ENCODE data around the gene PLIN1.

Gene PLIN1

GRCh38 chr15:89685995-89686394, 6.8 kb upstream of the PLIN1 start:
- 100% methylated on average over 1 of the region's 2 CpGs for WGBS (ENCODE audit: insufficient coverage)
- no peak for DNase-seq
- no peaks in the 10 kb centered on the region for H3K27me3 ChIP-seq (replicated peaks in 2 of 5; ENCODE audit: control insufficient read depth in 4 of 5, insufficient read depth in 5 of 5, low read length in 4 of 5)
- H3K36me3 ChIP-seq (ENCODE audit: control insufficient read depth in 4 of 4, insufficient read depth in 4 of 4, low read length in 3 of 4): peaks cover 2 to 16% (median 7%) of the 10 kb centered on the region in 4 experiments
- no peaks in the 10 kb centered on the region for H3K9me3 ChIP-seq (ENCODE audit: control extremely low read depth in 1 of 5, control insufficient read depth in 4 of 5, insufficient read depth in 2 of 5, low read depth in 1 of 5, low read length in 4 of 5)
- ChIA-PET POLR2A (no interaction called here), CTCF (no interaction called here)
- H3K4me3 ChIP-seq (ENCODE audit: control insufficient read depth in 1 of 7, extremely low read depth in 1 of 7, insufficient read depth in 4 of 7, low read depth in 2 of 7, low read length in 6 of 7): no peak overlapping the region
- no peak overlapping the region for H3K27ac ChIP-seq (ENCODE audit: insufficient read depth in 1 of 2, low read depth in 1 of 2, low read length in 2 of 2, poor library complexity in 1 of 2, severe bottlenecking in 2 of 2)
- peaks cover 0 to 15% (median 6%) of the 10 kb centered on the region in 4 experiments for H3K4me1 ChIP-seq (ENCODE audit: control extremely low read depth in 1 of 4, control insufficient read depth in 4 of 4, insufficient read depth in 4 of 4, low read length in 3 of 4)

DNA sequence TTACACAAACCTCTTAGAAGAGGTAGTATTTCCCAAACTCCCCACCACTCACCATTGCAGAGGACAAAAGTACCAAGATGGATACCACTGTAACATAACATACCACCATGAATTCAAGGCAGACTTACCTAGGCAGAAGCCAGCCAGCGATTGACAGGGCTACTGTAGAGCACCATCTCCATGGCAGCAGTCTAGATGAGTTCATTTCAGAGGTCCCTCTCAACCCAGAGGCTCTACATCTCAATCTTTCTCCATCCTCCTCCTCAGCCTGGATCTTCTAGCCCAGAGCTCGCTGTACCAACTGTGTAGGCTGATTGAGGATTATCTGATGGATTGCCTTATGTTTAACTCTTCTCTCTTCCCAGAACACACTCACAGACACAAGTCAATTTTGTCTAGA, 2.0 kb upstream of the PLIN1 start:
- ChIA-PET CTCF (no interaction called here), POLR2A (no interaction called here)
- Histone ChIP-seq H3K4me3 (ENCODE audit: control insufficient read depth in 1 of 7, extremely low read depth in 1 of 7, insufficient read depth in 4 of 7, low read depth in 2 of 7, low read length in 6 of 7) (no peak overlapping the region), H3K27ac (ENCODE audit: insufficient read depth in 1 of 2, low read depth in 1 of 2, low read length in 2 of 2, poor library complexity in 1 of 2, severe bottlenecking in 2 of 2) (no peak overlapping the region), H3K36me3 (ENCODE audit: control insufficient read depth in 4 of 4, insufficient read depth in 4 of 4, low read length in 3 of 4) (peaks cover 2 to 16% (median 7%) of the 10 kb centered on the region in 4 experiments), H3K27me3 (replicated peaks in 2 of 5; ENCODE audit: control insufficient read depth in 4 of 5, insufficient read depth in 5 of 5, low read length in 4 of 5) (peaks cover 0 to 3% (median 0%) of the 10 kb centered on the region in 5 experiments), H3K9me3 (ENCODE audit: control extremely low read depth in 1 of 5, control insufficient read depth in 4 of 5, insufficient read depth in 2 of 5, low read depth in 1 of 5, low read length in 4 of 5) (no peaks in the 10 kb centered on the region), H3K4me1 (ENCODE audit: control extremely low read depth in 1 of 4, control insufficient read depth in 4 of 4, insufficient read depth in 4 of 4, low read length in 3 of 4) (no peaks in the 10 kb centered on the region)
- DNase-seq: no peak
- WGBS (ENCODE audit: insufficient coverage): 89% methylated on average over 1 of the region's 2 CpGs

GRCh38 chr15:89680282-89680873, 1.2 kb upstream of the PLIN1 start:
- POLR2A ChIA-PET: no interaction called here
- no peak for DNase-seq
- Histone ChIP-seq H3K4me3 (ENCODE audit: control insufficient read depth in 1 of 7, extremely low read depth in 1 of 7, insufficient read depth in 4 of 7, low read depth in 2 of 7, low read length in 6 of 7) (no peak overlapping the region), H3K36me3 (ENCODE audit: control insufficient read depth in 4 of 4, insufficient read depth in 4 of 4, low read length in 3 of 4) (peaks cover 2 to 16% (median 7%) of the 10 kb centered on the region in 4 experiments), H3K4me1 (ENCODE audit: control extremely low read depth in 1 of 4, control insufficient read depth in 4 of 4, insufficient read depth in 4 of 4, low read length in 3 of 4) (no peaks in the 10 kb centered on the region), H3K27ac (ENCODE audit: insufficient read depth in 1 of 2, low read depth in 1 of 2, low read length in 2 of 2, poor library complexity in 1 of 2, severe bottlenecking in 2 of 2) (no peak overlapping the region), H3K27me3 (replicated peaks in 2 of 5; ENCODE audit: control insufficient read depth in 4 of 5, insufficient read depth in 5 of 5, low read length in 4 of 5) (peaks cover 0 to 3% (median 0%) of the 10 kb centered on the region in 5 experiments), H3K9me3 (ENCODE audit: control extremely low read depth in 1 of 5, control insufficient read depth in 4 of 5, insufficient read depth in 2 of 5, low read depth in 1 of 5, low read length in 4 of 5) (no peaks in the 10 kb centered on the region)
- CTCF ChIA-PET: no interaction called here
- WGBS (ENCODE audit: insufficient coverage): 90% methylated on average over 3 of the region's 5 CpGs

DNA sequence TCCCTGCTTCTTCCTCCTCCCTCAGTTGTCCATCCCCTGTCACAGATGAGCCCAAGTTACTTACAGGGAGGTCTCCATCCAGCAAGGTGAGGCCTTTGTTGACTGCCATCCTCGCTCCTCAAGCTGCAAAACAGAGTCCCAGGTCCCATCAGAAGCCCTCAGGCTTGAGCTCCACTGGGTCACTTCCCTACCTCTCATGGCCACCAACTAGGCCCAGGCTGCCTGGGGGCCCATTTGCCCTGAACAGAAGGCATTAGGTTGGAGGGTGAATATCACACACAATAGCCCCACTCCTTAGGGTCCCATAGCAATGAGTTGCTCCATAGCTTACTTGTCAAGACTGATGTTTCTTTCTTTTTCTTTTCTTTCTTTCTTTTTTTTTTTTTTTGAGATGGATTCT, 1.8 kb downstream of the PLIN1 start:
- no peak overlapping the region for H3K4me3 ChIP-seq (ENCODE audit: control insufficient read depth in 1 of 7, extremely low read depth in 1 of 7, insufficient read depth in 4 of 7, low read depth in 2 of 7, low read length in 6 of 7)
- peaks cover 0 to 3% (median 0%) of the 10 kb centered on the region in 5 experiments for H3K27me3 ChIP-seq (replicated peaks in 2 of 5; ENCODE audit: control insufficient read depth in 4 of 5, insufficient read depth in 5 of 5, low read length in 4 of 5)
- no peak for DNase-seq
- WGBS (ENCODE audit: insufficient coverage): no CpG with 5 or more reads among the region's 1 CpG
- H3K4me1 ChIP-seq (ENCODE audit: control extremely low read depth in 1 of 4, control insufficient read depth in 4 of 4, insufficient read depth in 4 of 4, low read length in 3 of 4): no peaks in the 10 kb centered on the region
- H3K36me3 ChIP-seq (ENCODE audit: control insufficient read depth in 4 of 4, insufficient read depth in 4 of 4, low read length in 3 of 4): no peaks in the 10 kb centered on the region
- no peak overlapping the region for H3K27ac ChIP-seq (ENCODE audit: insufficient read depth in 1 of 2, low read depth in 1 of 2, low read length in 2 of 2, poor library complexity in 1 of 2, severe bottlenecking in 2 of 2)
- ChIA-PET POLR2A (no interaction called here), CTCF (no interaction called here)
- H3K9me3 ChIP-seq (ENCODE audit: control extremely low read depth in 1 of 5, control insufficient read depth in 4 of 5, insufficient read depth in 2 of 5, low read depth in 1 of 5, low read length in 4 of 5): no peaks in the 10 kb centered on the region

- no CpG with 5 or more reads among the region's 6 CpGs for WGBS (ENCODE audit: insufficient coverage)
- POLR2A ChIA-PET: no interaction called here
These were observed 3.6 kb downstream of the PLIN1 start for GRCh38 chr15:89675606-89676005.

DNA sequence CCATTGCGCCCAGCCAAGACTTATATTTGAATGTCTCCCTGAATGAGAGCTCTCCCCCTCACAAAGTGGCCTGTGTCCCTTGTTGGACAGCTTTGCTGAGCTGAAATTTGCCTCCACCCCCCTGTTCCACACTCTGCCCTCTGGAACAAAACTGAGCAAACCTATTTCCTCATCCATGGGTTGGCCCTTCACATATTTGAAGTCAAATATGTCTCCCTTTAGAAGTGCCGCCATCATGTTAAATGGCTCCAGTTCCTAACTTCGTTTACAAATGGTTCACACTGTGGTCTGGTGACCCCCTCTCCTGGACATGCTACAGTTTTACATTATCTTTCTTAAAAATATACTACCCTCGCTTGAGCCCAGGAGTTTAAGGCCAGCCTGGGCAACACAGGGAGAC, 4.6 kb downstream of the PLIN1 start:
- Histone ChIP-seq H3K9me3 (ENCODE audit: control extremely low read depth in 1 of 5, control insufficient read depth in 4 of 5, insufficient read depth in 2 of 5, low read depth in 1 of 5, low read length in 4 of 5) (no peaks in the 10 kb centered on the region), H3K27ac (ENCODE audit: insufficient read depth in 1 of 2, low read depth in 1 of 2, low read length in 2 of 2, poor library complexity in 1 of 2, severe bottlenecking in 2 of 2) (no peak overlapping the region), H3K4me3 (ENCODE audit: control insufficient read depth in 1 of 7, extremely low read depth in 1 of 7, insufficient read depth in 4 of 7, low read depth in 2 of 7, low read length in 6 of 7) (no peak overlapping the region), H3K36me3 (ENCODE audit: control insufficient read depth in 4 of 4, insufficient read depth in 4 of 4, low read length in 3 of 4) (no peaks in the 10 kb centered on the region), H3K27me3 (replicated peaks in 2 of 5; ENCODE audit: control insufficient read depth in 4 of 5, insufficient read depth in 5 of 5, low read length in 4 of 5) (no peaks in the 10 kb centered on the region), H3K4me1 (ENCODE audit: control extremely low read depth in 1 of 4, control insufficient read depth in 4 of 4, insufficient read depth in 4 of 4, low read length in 3 of 4) (no peaks in the 10 kb centered on the region)
- DNase-seq: peak in 2 of 3 donors; percentile 37 to 41
- ChIA-PET CTCF (interaction anchor here (2.6 to 6.8 kb wide), 2 partner anchors 10 to 15 kb away, joined by 13 to 46 read pairs; no protein-coding TSS in a partner anchor), POLR2A (no interaction called here)
- WGBS (ENCODE audit: insufficient coverage): 72% methylated on average over 3 of the region's 4 CpGs

More at GRCh38 chr15:89675606-89676005, 3.6 kb downstream of the PLIN1 start:
- no peak overlapping the region for H3K27ac ChIP-seq (ENCODE audit: insufficient read depth in 1 of 2, low read depth in 1 of 2, low read length in 2 of 2, poor library complexity in 1 of 2, severe bottlenecking in 2 of 2)
- H3K4me3 ChIP-seq (ENCODE audit: control insufficient read depth in 1 of 7, extremely low read depth in 1 of 7, insufficient read depth in 4 of 7, low read depth in 2 of 7, low read length in 6 of 7): no peak overlapping the region
- no peaks in the 10 kb centered on the region for H3K36me3 ChIP-seq (ENCODE audit: control insufficient read depth in 4 of 4, insufficient read depth in 4 of 4, low read length in 3 of 4)
- no peak for DNase-seq
- CTCF ChIA-PET: interaction anchor here (6.8 kb wide), 1 partner anchor 16 kb away, joined by 46 read pairs; no protein-coding TSS in a partner anchor
- peaks cover 0 to under 1% (median 0%) of the 10 kb centered on the region in 5 experiments for H3K27me3 ChIP-seq (replicated peaks in 2 of 5; ENCODE audit: control insufficient read depth in 4 of 5, insufficient read depth in 5 of 5, low read length in 4 of 5)
- no peaks in the 10 kb centered on the region for H3K9me3 ChIP-seq (ENCODE audit: control extremely low read depth in 1 of 5, control insufficient read depth in 4 of 5, insufficient read depth in 2 of 5, low read depth in 1 of 5, low read length in 4 of 5)
- H3K4me1 ChIP-seq (ENCODE audit: control extremely low read depth in 1 of 4, control insufficient read depth in 4 of 4, insufficient read depth in 4 of 4, low read length in 3 of 4): no peaks in the 10 kb centered on the region

GRCh38 chr15:89673165-89673512, 6.0 kb downstream of the PLIN1 start:
- no peaks in the 10 kb centered on the region for H3K27me3 ChIP-seq (replicated peaks in 2 of 5; ENCODE audit: control insufficient read depth in 4 of 5, insufficient read depth in 5 of 5, low read length in 4 of 5)
- peak in 2 of 3 donors; percentile 60 to 66 for DNase-seq
- WGBS (ENCODE audit: insufficient coverage): 86% methylated on average over 11 of the region's 12 CpGs
- no peak overlapping the region for H3K4me3 ChIP-seq (ENCODE audit: control insufficient read depth in 1 of 7, extremely low read depth in 1 of 7, insufficient read depth in 4 of 7, low read depth in 2 of 7, low read length in 6 of 7)
- no peak overlapping the region for H3K27ac ChIP-seq (ENCODE audit: insufficient read depth in 1 of 2, low read depth in 1 of 2, low read length in 2 of 2, poor library complexity in 1 of 2, severe bottlenecking in 2 of 2)
- ChIA-PET POLR2A (no interaction called here), CTCF (interaction anchor here (0.7 to 6.8 kb wide), 7 partner anchors 9 to 73 kb away, joined by 3 to 46 read pairs (median 3); no protein-coding TSS in a partner anchor)
- no peaks in the 10 kb centered on the region for H3K9me3 ChIP-seq (ENCODE audit: control extremely low read depth in 1 of 5, control insufficient read depth in 4 of 5, insufficient read depth in 2 of 5, low read depth in 1 of 5, low read length in 4 of 5)
- H3K36me3 ChIP-seq (ENCODE audit: control insufficient read depth in 4 of 4, insufficient read depth in 4 of 4, low read length in 3 of 4): no peaks in the 10 kb centered on the region
- H3K4me1 ChIP-seq (ENCODE audit: control extremely low read depth in 1 of 4, control insufficient read depth in 4 of 4, insufficient read depth in 4 of 4, low read length in 3 of 4): no peaks in the 10 kb centered on the region
